SK-N-SH treated with all-trans-retinoic acid at 6 μM for 48 hours (cell line): ENCODE results near the gene FAM181B.

Experiments
- ARNTL ChIP-seq: fragments of 450-650 bp; formaldehyde crosslinking; IDR thresholded peaks from 2 replicates; pipeline ENCODE4 v1.5.0; 2020; ENCODE audit warnings: low read depth, mild to moderate bottlenecking, moderate library complexity, borderline replicate concordance
- ESRRG ChIP-seq: fragments of 250-450 bp; sonication (Bioruptor Pico); IDR thresholded peaks from 2 replicates; pipeline ENCODE4 v1.6.1; 2021; ENCODE audit warnings: mild to moderate bottlenecking
- PPARA ChIP-seq: fragments of 250-450 bp; sonication (Bioruptor Pico); IDR thresholded peaks from 2 replicates; pipeline ENCODE4 v1.5.0; 2020; ENCODE audit warnings: mild to moderate bottlenecking, borderline replicate concordance
- RARB ChIP-seq: fragments of 250-450 bp; sonication (Bioruptor Pico); IDR thresholded peaks from 2 replicates; pipeline ENCODE4 v1.8.0; 2021; ENCODE audit warnings: mild to moderate bottlenecking, moderate library complexity
- ZFP3 ChIP-seq: fragments of 250-450 bp; sonication (Bioruptor Pico); IDR thresholded peaks from 2 replicates; pipeline ENCODE4 v1.5.0; 2020; ENCODE audit warnings: mild to moderate bottlenecking, moderate library complexity
- ZNF8 ChIP-seq: fragments of 450-650 bp; formaldehyde crosslinking; IDR thresholded peaks from 2 replicates; pipeline ENCODE4 v1.5.0; 2020; ENCODE audit warnings: mild to moderate bottlenecking, moderate library complexity
- TF ChIP-seq, protein P1 (sequence below): fragments of 250-450 bp; sonication (Bioruptor Pico); IDR thresholded peaks from 2 replicates; pipeline ENCODE4 v1.8.0; 2020; ENCODE audit warnings: mild to moderate bottlenecking, moderate library complexity, borderline replicate concordance
- TF ChIP-seq, protein P2 (sequence below): fragments of 250-450 bp; sonication (Bioruptor Pico); IDR thresholded peaks from 2 replicates; pipeline ENCODE4 v1.5.1; 2021; ENCODE audit warnings: mild to moderate bottlenecking, moderate library complexity
- TF ChIP-seq, protein P3 (sequence below): fragments of 250-450 bp; sonication (Bioruptor Pico); IDR thresholded peaks from 2 replicates; pipeline ENCODE4 v1.5.1; 2020; ENCODE audit warnings: low read depth, mild to moderate bottlenecking, moderate library complexity
- TF ChIP-seq, protein P4 (sequence below): fragments of 250-450 bp; sonication (Bioruptor Pico); IDR thresholded peaks from 2 replicates; pipeline ENCODE4 v1.8.0; 2021; ENCODE audit warnings: low read depth, mild to moderate bottlenecking, moderate library complexity, borderline replicate concordance

DNA sequence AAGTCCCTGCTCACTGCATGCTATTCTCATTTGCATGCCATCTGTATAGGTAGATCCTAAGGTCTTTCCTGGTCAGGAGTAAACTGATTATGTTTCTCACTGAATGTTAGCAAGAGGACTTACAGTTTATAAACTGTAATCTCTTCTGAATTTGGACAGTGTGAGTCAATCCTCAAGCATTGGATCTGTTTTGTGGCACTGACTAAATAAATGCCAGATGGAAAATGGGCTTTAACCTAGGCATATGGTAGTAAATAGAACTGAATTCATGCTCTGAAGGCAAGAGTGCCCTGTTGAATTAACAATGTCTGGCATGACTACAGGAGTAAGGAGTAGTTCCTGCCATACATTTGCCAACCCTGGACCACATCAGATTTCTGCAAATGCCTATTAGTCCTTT lies 11.4 kb downstream of the FAM181B start:
- TF ChIP-seq ZNF8, result no peak
- no peak for TF ChIP-seq ZFP3 (CRISPR knock-in tag)
- TF ChIP-seq, protein P1, sequence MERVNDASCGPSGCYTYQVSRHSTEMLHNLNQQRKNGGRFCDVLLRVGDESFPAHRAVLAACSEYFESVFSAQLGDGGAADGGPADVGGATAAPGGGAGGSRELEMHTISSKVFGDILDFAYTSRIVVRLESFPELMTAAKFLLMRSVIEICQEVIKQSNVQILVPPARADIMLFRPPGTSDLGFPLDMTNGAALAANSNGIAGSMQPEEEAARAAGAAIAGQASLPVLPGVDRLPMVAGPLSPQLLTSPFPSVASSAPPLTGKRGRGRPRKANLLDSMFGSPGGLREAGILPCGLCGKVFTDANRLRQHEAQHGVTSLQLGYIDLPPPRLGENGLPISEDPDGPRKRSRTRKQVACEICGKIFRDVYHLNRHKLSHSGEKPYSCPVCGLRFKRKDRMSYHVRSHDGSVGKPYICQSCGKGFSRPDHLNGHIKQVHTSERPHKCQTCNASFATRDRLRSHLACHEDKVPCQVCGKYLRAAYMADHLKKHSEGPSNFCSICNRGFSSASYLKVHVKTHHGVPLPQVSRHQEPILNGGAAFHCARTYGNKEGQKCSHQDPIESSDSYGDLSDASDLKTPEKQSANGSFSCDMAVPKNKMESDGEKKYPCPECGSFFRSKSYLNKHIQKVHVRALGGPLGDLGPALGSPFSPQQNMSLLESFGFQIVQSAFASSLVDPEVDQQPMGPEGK, result no peak
- TF ChIP-seq ARNTL (CRISPR knock-in tag), result no peak
- TF ChIP-seq, protein P2, sequence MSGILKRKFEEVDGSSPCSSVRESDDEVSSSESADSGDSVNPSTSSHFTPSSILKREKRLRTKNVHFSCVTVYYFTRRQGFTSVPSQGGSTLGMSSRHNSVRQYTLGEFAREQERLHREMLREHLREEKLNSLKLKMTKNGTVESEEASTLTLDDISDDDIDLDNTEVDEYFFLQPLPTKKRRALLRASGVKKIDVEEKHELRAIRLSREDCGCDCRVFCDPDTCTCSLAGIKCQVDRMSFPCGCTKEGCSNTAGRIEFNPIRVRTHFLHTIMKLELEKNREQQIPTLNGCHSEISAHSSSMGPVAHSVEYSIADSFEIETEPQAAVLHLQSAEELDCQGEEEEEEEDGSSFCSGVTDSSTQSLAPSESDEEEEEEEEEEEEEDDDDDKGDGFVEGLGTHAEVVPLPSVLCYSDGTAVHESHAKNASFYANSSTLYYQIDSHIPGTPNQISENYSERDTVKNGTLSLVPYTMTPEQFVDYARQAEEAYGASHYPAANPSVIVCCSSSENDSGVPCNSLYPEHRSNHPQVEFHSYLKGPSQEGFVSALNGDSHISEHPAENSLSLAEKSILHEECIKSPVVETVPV (CRISPR knock-in tag), result no peak
- TF ChIP-seq PPARA (CRISPR knock-in tag), result no peak
- TF ChIP-seq, protein P3, sequence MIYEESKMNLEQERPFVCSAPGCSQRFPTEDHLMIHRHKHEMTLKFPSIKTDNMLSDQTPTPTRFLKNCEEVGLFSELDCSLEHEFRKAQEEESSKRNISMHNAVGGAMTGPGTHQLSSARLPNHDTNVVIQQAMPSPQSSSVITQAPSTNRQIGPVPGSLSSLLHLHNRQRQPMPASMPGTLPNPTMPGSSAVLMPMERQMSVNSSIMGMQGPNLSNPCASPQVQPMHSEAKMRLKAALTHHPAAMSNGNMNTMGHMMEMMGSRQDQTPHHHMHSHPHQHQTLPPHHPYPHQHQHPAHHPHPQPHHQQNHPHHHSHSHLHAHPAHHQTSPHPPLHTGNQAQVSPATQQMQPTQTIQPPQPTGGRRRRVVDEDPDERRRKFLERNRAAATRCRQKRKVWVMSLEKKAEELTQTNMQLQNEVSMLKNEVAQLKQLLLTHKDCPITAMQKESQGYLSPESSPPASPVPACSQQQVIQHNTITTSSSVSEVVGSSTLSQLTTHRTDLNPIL (CRISPR knock-in tag), result no peak
- TF ChIP-seq ESRRG (CRISPR knock-in tag), result no peak
- no peak for TF ChIP-seq RARB (CRISPR knock-in tag)
- TF ChIP-seq, protein P4, sequence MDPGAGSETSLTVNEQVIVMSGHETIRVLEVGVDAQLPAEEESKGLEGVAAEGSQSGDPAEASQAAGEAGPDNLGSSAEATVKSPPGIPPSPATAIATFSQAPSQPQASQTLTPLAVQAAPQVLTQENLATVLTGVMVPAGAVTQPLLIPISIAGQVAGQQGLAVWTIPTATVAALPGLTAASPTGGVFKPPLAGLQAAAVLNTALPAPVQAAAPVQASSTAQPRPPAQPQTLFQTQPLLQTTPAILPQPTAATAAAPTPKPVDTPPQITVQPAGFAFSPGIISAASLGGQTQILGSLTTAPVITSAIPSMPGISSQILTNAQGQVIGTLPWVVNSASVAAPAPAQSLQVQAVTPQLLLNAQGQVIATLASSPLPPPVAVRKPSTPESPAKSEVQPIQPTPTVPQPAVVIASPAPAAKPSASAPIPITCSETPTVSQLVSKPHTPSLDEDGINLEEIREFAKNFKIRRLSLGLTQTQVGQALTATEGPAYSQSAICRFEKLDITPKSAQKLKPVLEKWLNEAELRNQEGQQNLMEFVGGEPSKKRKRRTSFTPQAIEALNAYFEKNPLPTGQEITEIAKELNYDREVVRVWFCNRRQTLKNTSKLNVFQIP, result no peak
